HEK293T (cell line): ENCODE measurements around the gene PRKAG2.

Source experiments
- CTCF ChIA-PET: fragments of 350-600 bp; formaldehyde crosslinking; extraction: SDS; loops from one replicate; lab custom pipeline; 2021; ENCODE audit warnings: antibody characterized with exemption, inconsistent platforms; lab: Yijun Ruan, JAX
- POLR2A ChIA-PET: fragments of 350-600 bp; formaldehyde crosslinking; extraction: SDS; loops from one replicate; lab custom pipeline; 2020; ENCODE audit warnings: antibody characterized with exemption, inconsistent platforms; lab: Yijun Ruan, JAX
- DNase-seq: peaks from one replicate; pipeline ENCODE4 v3.0.0; 2012; ENCODE audit warnings: mixed read lengths; ENCODE audit errors: extremely low spot score
- ARNT ChIP-seq: fragments of 450-650 bp; IDR thresholded peaks from 2 replicates; pipeline ENCODE4 v1.6.1; 2017; ENCODE audit warnings: mild to moderate bottlenecking
- BHLHE40 ChIP-seq: fragments of 450-650 bp; IDR thresholded peaks from 2 replicates; pipeline ENCODE4 v1.6.1; 2016; ENCODE audit warnings: mild to moderate bottlenecking, moderate library complexity, borderline replicate concordance
- CTBP1 ChIP-seq: fragments of 450-650 bp; IDR thresholded peaks from 2 replicates; pipeline ENCODE4 v1.6.1; 2016; ENCODE audit warnings: borderline replicate concordance
- ELF4 ChIP-seq: fragments of 450-650 bp; IDR thresholded peaks from 2 replicates; pipeline ENCODE4 v1.6.1; 2017; ENCODE audit warnings: antibody characterized with exemption
- FOXA1 ChIP-seq: fragments of 450-650 bp; IDR thresholded peaks from 2 replicates; pipeline ENCODE4 v1.6.1; 2016; ENCODE audit warnings: mild to moderate bottlenecking
- FOXK2 ChIP-seq: fragments of 450-650 bp; IDR thresholded peaks from 2 replicates; pipeline ENCODE4 v1.6.1; 2016; ENCODE audit warnings: mild to moderate bottlenecking
- FOXM1 ChIP-seq: fragments of 450-650 bp; IDR thresholded peaks from 2 replicates; pipeline ENCODE4 v1.6.1; 2017; ENCODE audit warnings: mild to moderate bottlenecking, borderline replicate concordance
- HDGF ChIP-seq: fragments of 450-650 bp; IDR thresholded peaks from 2 replicates; pipeline ENCODE4 v1.6.1; 2017; ENCODE audit warnings: antibody characterized with exemption, borderline replicate concordance
- L3MBTL2 ChIP-seq: fragments of 450-650 bp; conservative IDR thresholded peaks from 2 replicates; pipeline ENCODE4 v1.6.1; 2016; ENCODE audit warnings: mild to moderate bottlenecking
- LEF1 ChIP-seq: fragments of 450-650 bp; IDR thresholded peaks from 2 replicates; pipeline ENCODE4 v1.6.1; 2017; ENCODE audit warnings: mild to moderate bottlenecking, borderline replicate concordance
- NFRKB ChIP-seq: fragments of 450-650 bp; IDR thresholded peaks from 2 replicates; pipeline ENCODE4 v1.6.1; 2016; ENCODE audit warnings: mild to moderate bottlenecking, moderate library complexity
- PKNOX1 ChIP-seq: fragments of 450-650 bp; IDR thresholded peaks from 2 replicates; pipeline ENCODE4 v1.6.1; 2016
- SP1 ChIP-seq: fragments of 450-650 bp; IDR thresholded peaks from 2 replicates; pipeline ENCODE4 v1.6.1; 2017
- SUZ12 ChIP-seq: fragments of 450-650 bp; IDR thresholded peaks from 2 replicates; pipeline ENCODE4 v1.6.1; 2016; ENCODE audit warnings: mild to moderate bottlenecking
- TARDBP ChIP-seq: fragments of 450-650 bp; IDR thresholded peaks from 2 replicates; pipeline ENCODE4 v1.6.1; 2016
- ZNF384 ChIP-seq: fragments of 450-650 bp; IDR thresholded peaks from 2 replicates; pipeline ENCODE4 v1.6.1; 2016

The PRKAG2 gene

GRCh38 chr7:151732834-151733592 lies 143.9 kb downstream of the PRKAG2 start:
- POLR2A ChIA-PET: no interaction called here
- no peak for TF ChIP-seq FOXK2
- no peak for TF ChIP-seq PKNOX1
- no peak for TF ChIP-seq HDGF
- no peak for TF ChIP-seq ARNT
- TF ChIP-seq CTBP1: no peak
- no peak for TF ChIP-seq FOXA1
- TF ChIP-seq FOXM1: no peak
- TF ChIP-seq LEF1: no peak
- no peak for TF ChIP-seq SP1
- TF ChIP-seq L3MBTL2: no peak
- TF ChIP-seq BHLHE40: no peak
- no peak for TF ChIP-seq SUZ12
- no peak for TF ChIP-seq ZNF384
- TF ChIP-seq ELF4: no peak

GRCh38 chr7:151732292-151732691 lies 144.6 kb downstream of the PRKAG2 start:
- CTCF ChIA-PET: interaction anchor here (0.6 kb wide), 1 partner anchor 10 kb away, joined by 3 read pairs; no protein-coding TSS in a partner anchor
- DNase-seq: no peak
- no peak for TF ChIP-seq BHLHE40
- POLR2A ChIA-PET: no interaction called here

More at GRCh38 chr7:151732834-151733592, 143.9 kb downstream of the PRKAG2 start:
- no peak for DNase-seq
- CTCF ChIA-PET: interaction anchor here (0.6 to 0.8 kb wide), 2 partner anchors 11 to 16 kb away, joined by 3 to 4 read pairs; no protein-coding TSS in a partner anchor

- TF ChIP-seq BHLHE40: no peak
- TF ChIP-seq ELF4: no peak
- TF ChIP-seq FOXM1: no peak
- no peak for TF ChIP-seq FOXK2
- TF ChIP-seq ZNF384: no peak
- no peak for TF ChIP-seq L3MBTL2
- no peak for TF ChIP-seq PKNOX1
- no peak for TF ChIP-seq ARNT
- TF ChIP-seq LEF1: no peak
- TF ChIP-seq TARDBP: no peak
- no peak for TF ChIP-seq SP1
- no peak for TF ChIP-seq NFRKB
- CTCF ChIA-PET: interaction anchor here (1.0 kb wide), 1 partner anchor 29 kb away, joined by 3 read pairs; no protein-coding TSS in a partner anchor
- POLR2A ChIA-PET: no interaction called here
- no peak for DNase-seq
These were observed 145.9 kb downstream of the PRKAG2 start for GRCh38 chr7:151731022-151731441.

GRCh38 chr7:151730591-151730990 lies 146.3 kb downstream of the PRKAG2 start:
- TF ChIP-seq NFRKB (no peak), ZNF384 (no peak), HDGF (no peak), ELF4 (no peak), ARNT (no peak), LEF1 (no peak)
- CTCF ChIA-PET: interaction anchor here (1.0 kb wide), 1 partner anchor 29 kb away, joined by 3 read pairs; no protein-coding TSS in a partner anchor
- no peak for DNase-seq
- POLR2A ChIA-PET: no interaction called here

GRCh38 chr7:151729521-151729921 lies 147.4 kb downstream of the PRKAG2 start:
- POLR2A ChIA-PET: interaction anchor here (1.4 kb wide), 1 partner anchor 388 kb away, joined by 3 read pairs; the partner anchor contains the start of gene NUB1
- no peak for TF ChIP-seq PKNOX1
- TF ChIP-seq L3MBTL2: no peak
- TF ChIP-seq BHLHE40: no peak
- no peak for TF ChIP-seq HDGF
- TF ChIP-seq FOXM1: no peak
- CTCF ChIA-PET: no interaction called here
- no peak for DNase-seq

- no peak for TF ChIP-seq SUZ12
- no peak for TF ChIP-seq NFRKB
- TF ChIP-seq SP1: no peak
- TF ChIP-seq FOXK2: no peak
- TF ChIP-seq ZNF384: no peak
- TF ChIP-seq FOXM1: no peak
- no peak for TF ChIP-seq HDGF
- TF ChIP-seq ARNT: no peak
- TF ChIP-seq ELF4: no peak
- no peak for TF ChIP-seq LEF1
- no peak for TF ChIP-seq PKNOX1
- TF ChIP-seq L3MBTL2: no peak
- TF ChIP-seq BHLHE40: no peak
- TF ChIP-seq CTBP1: no peak
- no peak for TF ChIP-seq TARDBP
- TF ChIP-seq FOXA1: no peak
- CTCF ChIA-PET: interaction anchor here (0.6 kb wide), 1 partner anchor 151 kb away, joined by 3 read pairs; no protein-coding TSS in a partner anchor
- POLR2A ChIA-PET: interaction anchor here (1.4 kb wide), 1 partner anchor 387 kb away, joined by 3 read pairs; the partner anchor contains the start of gene NUB1
- no peak for DNase-seq
These were observed 148.2 kb downstream of the PRKAG2 start for GRCh38 chr7:151728746-151729145.
